ENCODE measurements around the gene DENND10.

The DENND10 gene, protein sequence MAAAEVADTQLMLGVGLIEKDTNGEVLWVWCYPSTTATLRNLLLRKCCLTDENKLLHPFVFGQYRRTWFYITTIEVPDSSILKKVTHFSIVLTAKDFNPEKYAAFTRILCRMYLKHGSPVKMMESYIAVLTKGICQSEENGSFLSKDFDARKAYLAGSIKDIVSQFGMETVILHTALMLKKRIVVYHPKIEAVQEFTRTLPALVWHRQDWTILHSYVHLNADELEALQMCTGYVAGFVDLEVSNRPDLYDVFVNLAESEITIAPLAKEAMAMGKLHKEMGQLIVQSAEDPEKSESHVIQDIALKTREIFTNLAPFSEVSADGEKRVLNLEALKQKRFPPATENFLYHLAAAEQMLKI

GRCh38 chr10:119103903-119104653 is at the start of gene DENND10:
Gene DENND10 (plus strand): TSS chr10:119104113. CDS start chr10:119104143, 30 bp downstream.
- Histone ChIP-seq H3K9ac (ENCODE audit: low read length) (peak within 1 kb of the TSS; percentile 73), H3K4me3 (ENCODE audit: low read length) (peak within 1 kb of the TSS; percentile 70), H3K27me3 (ENCODE audit: control insufficient read depth, insufficient read depth, low read length) (no peaks in the 10 kb centered on the region), H3K27ac (ENCODE audit: low read depth, low read length) (peak within 1 kb of the TSS; percentile 68), H3K4me1 (ENCODE audit: control insufficient read depth, insufficient read depth, low read length) (peaks cover 8% of the 10 kb centered on the region), H3K36me3 (ENCODE audit: control insufficient read depth, insufficient read depth, low read length) (no peaks in the 10 kb centered on the region)

- Histone ChIP-seq H3K27ac (ENCODE audit: low read depth, low read length) (no peak overlapping the region), H3K9ac (ENCODE audit: low read length) (no peak overlapping the region), H3K27me3 (ENCODE audit: control insufficient read depth, insufficient read depth, low read length) (no peaks in the 10 kb centered on the region), H3K36me3 (ENCODE audit: control insufficient read depth, insufficient read depth, low read length) (peaks cover 43% of the 10 kb centered on the region), H3K4me1 (ENCODE audit: control insufficient read depth, insufficient read depth, low read length) (no peaks in the 10 kb centered on the region), H3K4me3 (ENCODE audit: low read length) (no peak overlapping the region)
Observed at GRCh38 chr10:119055472-119055871, 48.4 kb upstream of the DENND10 start.

DNA sequence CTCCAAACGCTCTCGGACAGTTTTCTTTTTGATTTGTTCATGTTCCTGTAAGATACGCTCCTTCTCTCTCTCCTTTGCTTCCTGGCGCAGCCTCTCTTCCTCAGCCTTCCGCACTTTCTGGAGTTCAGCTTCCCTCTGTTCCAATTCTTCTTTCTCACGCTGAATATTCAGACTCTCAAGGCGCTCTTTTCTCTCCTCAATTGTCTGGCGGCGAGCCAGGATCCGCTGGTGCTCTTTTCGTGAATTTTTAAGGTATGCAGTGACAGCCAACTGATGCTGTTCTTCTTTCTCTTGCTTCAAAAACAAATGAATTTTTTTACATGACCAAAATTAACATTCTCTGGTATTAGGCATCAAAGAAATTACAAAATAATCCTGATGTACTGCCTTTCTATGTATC is 45.9 kb upstream of the DENND10 start:
- Histone ChIP-seq H3K4me1 (ENCODE audit: control insufficient read depth, insufficient read depth, low read length) (no peaks in the 10 kb centered on the region), H3K27ac (ENCODE audit: low read depth, low read length) (no peak overlapping the region), H3K9ac (ENCODE audit: low read length) (no peak overlapping the region), H3K36me3 (ENCODE audit: control insufficient read depth, insufficient read depth, low read length) (peaks cover 40% of the 10 kb centered on the region), H3K27me3 (ENCODE audit: control insufficient read depth, insufficient read depth, low read length) (no peaks in the 10 kb centered on the region), H3K4me3 (ENCODE audit: low read length) (no peak overlapping the region)

DNA sequence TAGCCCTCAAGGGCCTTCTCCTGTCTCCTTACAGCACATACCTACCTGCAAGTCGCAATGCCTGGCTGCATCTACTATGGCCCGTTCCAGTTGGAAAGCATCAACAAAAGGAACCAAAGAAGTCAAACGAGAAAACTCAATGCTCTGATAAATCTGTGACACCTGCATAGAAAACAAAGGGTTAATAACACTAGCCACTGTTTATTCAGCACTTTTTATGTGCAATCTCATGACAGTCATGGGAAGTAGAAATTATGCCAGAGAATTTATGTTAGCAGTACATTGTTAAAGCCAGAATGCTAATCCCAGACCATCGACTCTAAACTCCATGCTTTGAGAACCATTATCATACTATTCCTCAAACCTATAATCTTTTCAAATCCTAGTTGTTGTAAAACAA is 44.4 kb upstream of the DENND10 start:
- Histone ChIP-seq H3K4me1 (ENCODE audit: control insufficient read depth, insufficient read depth, low read length) (no peaks in the 10 kb centered on the region), H3K27me3 (ENCODE audit: control insufficient read depth, insufficient read depth, low read length) (no peaks in the 10 kb centered on the region), H3K9ac (ENCODE audit: low read length) (no peak overlapping the region), H3K4me3 (ENCODE audit: low read length) (no peak overlapping the region), H3K36me3 (ENCODE audit: control insufficient read depth, insufficient read depth, low read length) (peaks cover 34% of the 10 kb centered on the region), H3K27ac (ENCODE audit: low read depth, low read length) (no peak overlapping the region)

- H3K4me3 ChIP-seq (ENCODE audit: low read length) = no peak overlapping the region
- peaks cover 38% of the 10 kb centered on the region for H3K36me3 ChIP-seq (ENCODE audit: control insufficient read depth, insufficient read depth, low read length)
- H3K27me3 ChIP-seq (ENCODE audit: control insufficient read depth, insufficient read depth, low read length) = no peaks in the 10 kb centered on the region
- H3K9ac ChIP-seq (ENCODE audit: low read length) = no peak overlapping the region
- no peaks in the 10 kb centered on the region for H3K4me1 ChIP-seq (ENCODE audit: control insufficient read depth, insufficient read depth, low read length)
- H3K27ac ChIP-seq (ENCODE audit: low read depth, low read length) = no peak overlapping the region
Observed at GRCh38 chr10:119060107-119060506, 43.8 kb upstream of the DENND10 start.

DNA sequence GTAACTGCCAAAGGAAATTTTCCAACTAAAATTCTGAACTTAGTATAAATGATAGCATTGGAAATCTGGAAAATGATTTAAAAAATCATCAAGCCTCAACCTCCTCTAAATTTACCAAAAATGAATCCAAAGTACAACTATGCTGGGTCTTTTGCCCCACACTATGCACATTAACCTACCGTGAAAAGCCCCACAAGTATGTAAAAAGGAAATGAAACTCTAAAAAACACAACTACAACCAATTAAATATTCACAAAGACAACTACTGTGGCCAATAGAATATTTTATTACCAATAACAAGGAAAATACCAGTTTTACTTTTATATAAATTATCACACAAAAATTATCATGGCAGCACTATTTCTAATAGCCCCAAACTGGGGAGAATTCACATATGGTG is 42.6 kb upstream of the DENND10 start:
- Histone ChIP-seq H3K27ac (ENCODE audit: low read depth, low read length) (no peak overlapping the region), H3K4me1 (ENCODE audit: control insufficient read depth, insufficient read depth, low read length) (no peaks in the 10 kb centered on the region), H3K9ac (ENCODE audit: low read length) (no peak overlapping the region), H3K36me3 (ENCODE audit: control insufficient read depth, insufficient read depth, low read length) (peaks cover 44% of the 10 kb centered on the region), H3K4me3 (ENCODE audit: low read length) (no peak overlapping the region), H3K27me3 (ENCODE audit: control insufficient read depth, insufficient read depth, low read length) (no peaks in the 10 kb centered on the region)

- H3K9ac ChIP-seq (ENCODE audit: low read length) = no peak overlapping the region
- H3K27ac ChIP-seq (ENCODE audit: low read depth, low read length) = no peak overlapping the region
- H3K36me3 ChIP-seq (ENCODE audit: control insufficient read depth, insufficient read depth, low read length) = peaks cover 45% of the 10 kb centered on the region
- no peak overlapping the region for H3K4me3 ChIP-seq (ENCODE audit: low read length)
- no peaks in the 10 kb centered on the region for H3K4me1 ChIP-seq (ENCODE audit: control insufficient read depth, insufficient read depth, low read length)
- H3K27me3 ChIP-seq (ENCODE audit: control insufficient read depth, insufficient read depth, low read length) = no peaks in the 10 kb centered on the region
Observed at GRCh38 chr10:119061926-119062325, 42.0 kb upstream of the DENND10 start.

- no peak overlapping the region for H3K9ac ChIP-seq (ENCODE audit: low read length)
- H3K36me3 ChIP-seq (ENCODE audit: control insufficient read depth, insufficient read depth, low read length) = peaks cover 36% of the 10 kb centered on the region
- no peak overlapping the region for H3K27ac ChIP-seq (ENCODE audit: low read depth, low read length)
- no peak overlapping the region for H3K4me3 ChIP-seq (ENCODE audit: low read length)
- no peaks in the 10 kb centered on the region for H3K27me3 ChIP-seq (ENCODE audit: control insufficient read depth, insufficient read depth, low read length)
- H3K4me1 ChIP-seq (ENCODE audit: control insufficient read depth, insufficient read depth, low read length) = no peaks in the 10 kb centered on the region
Observed at GRCh38 chr10:119070395-119071165, 33.3 kb upstream of the DENND10 start.

- H3K9ac ChIP-seq (ENCODE audit: low read length) = no peak overlapping the region
- H3K36me3 ChIP-seq (ENCODE audit: control insufficient read depth, insufficient read depth, low read length) = peaks cover 17% of the 10 kb centered on the region
- no peaks in the 10 kb centered on the region for H3K27me3 ChIP-seq (ENCODE audit: control insufficient read depth, insufficient read depth, low read length)
- H3K4me3 ChIP-seq (ENCODE audit: low read length) = no peak overlapping the region
- H3K27ac ChIP-seq (ENCODE audit: low read depth, low read length) = no peak overlapping the region
- peaks cover 8% of the 10 kb centered on the region for H3K4me1 ChIP-seq (ENCODE audit: control insufficient read depth, insufficient read depth, low read length)
Observed at GRCh38 chr10:119073584-119073983, 30.3 kb upstream of the DENND10 start.

GRCh38 chr10:119078422-119079179 is 25.3 kb upstream of the DENND10 start:
- peak overlapping the region; percentile 1 for H3K27ac ChIP-seq (ENCODE audit: low read depth, low read length)
- H3K4me1 ChIP-seq (ENCODE audit: control insufficient read depth, insufficient read depth, low read length) = peaks cover 17% of the 10 kb centered on the region
- H3K9ac ChIP-seq (ENCODE audit: low read length) = no peak overlapping the region
- no peaks in the 10 kb centered on the region for H3K36me3 ChIP-seq (ENCODE audit: control insufficient read depth, insufficient read depth, low read length)
- H3K27me3 ChIP-seq (ENCODE audit: control insufficient read depth, insufficient read depth, low read length) = no peaks in the 10 kb centered on the region
- H3K4me3 ChIP-seq (ENCODE audit: low read length) = peak overlapping the region; percentile 97

DNA sequence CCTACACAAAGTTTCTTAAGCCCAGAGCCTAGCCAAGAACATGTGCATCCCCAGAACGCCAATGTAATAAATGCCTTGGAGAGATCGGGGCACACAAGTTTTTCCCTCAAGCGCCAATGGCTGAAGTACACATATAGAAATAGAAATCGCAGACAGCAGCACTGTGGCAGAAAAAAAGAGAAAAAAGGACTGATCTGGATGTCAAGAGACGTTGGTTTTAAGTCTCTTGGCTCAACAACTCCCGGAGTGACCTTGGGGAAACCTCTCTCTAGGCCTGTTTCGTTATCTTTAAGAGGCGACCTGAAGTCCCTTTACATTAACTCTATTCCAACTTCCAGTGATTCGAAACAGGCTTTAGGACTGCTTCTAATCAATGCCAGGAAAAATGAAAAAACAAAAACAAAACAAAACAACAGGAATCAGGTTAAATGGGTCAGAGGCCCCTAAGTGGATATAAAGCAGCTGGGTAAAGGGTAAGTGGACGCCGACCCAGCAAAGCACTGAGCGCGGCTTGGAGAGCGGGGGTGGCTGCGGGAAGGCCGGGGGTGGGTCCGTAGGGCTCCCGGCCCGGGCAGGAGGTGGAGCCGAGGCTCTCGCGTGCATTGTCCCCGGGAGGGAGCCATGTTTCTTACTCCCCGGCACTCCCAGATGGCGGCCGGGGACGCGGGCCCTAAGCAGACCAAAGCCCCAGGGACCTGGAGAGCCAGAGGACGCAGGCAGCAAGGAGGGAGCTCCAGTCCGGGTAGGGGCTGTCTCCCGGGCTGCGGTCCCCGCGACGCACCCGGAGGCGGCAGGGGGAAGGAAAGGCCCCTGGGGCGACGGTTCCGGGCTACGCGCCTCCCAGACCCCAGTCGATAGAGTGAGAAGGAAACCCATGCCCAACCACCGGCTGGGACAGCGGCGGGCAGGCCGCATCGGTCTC is 24.1 kb upstream of the DENND10 start:
- peak overlapping the region; percentile 98 for H3K27ac ChIP-seq (ENCODE audit: low read depth, low read length)
- H3K36me3 ChIP-seq (ENCODE audit: control insufficient read depth, insufficient read depth, low read length) = no peaks in the 10 kb centered on the region
- peak overlapping the region; percentile 99 for H3K9ac ChIP-seq (ENCODE audit: low read length)
- H3K4me3 ChIP-seq (ENCODE audit: low read length) = peak overlapping the region; percentile 97
- H3K4me1 ChIP-seq (ENCODE audit: control insufficient read depth, insufficient read depth, low read length) = peaks cover 17% of the 10 kb centered on the region
- no peaks in the 10 kb centered on the region for H3K27me3 ChIP-seq (ENCODE audit: control insufficient read depth, insufficient read depth, low read length)

Data from rectal smooth muscle tissue (tissue), 1 donor.